Osteocyte (in vitro differentiated cells): ENCODE data around the gene GNG2. TPM values are rescaled to one million over a fixed set of nuclear protein-coding genes. Genes with fewer than 3 reads are reported as not detected.

Experiments used
- DNase-seq: peaks from one replicate; pipeline ENCODE4 v3.0.0; 2021; ENCODE audit warnings: mixed read lengths; ENCODE audit not compliant: unreplicated experiment; ENCODE audit errors: extremely low spot score
- H3K27ac Mint-ChIP-seq: one replicate; pipeline ENCODE4 v1.8.0; 2021; ENCODE audit warnings: mild to moderate bottlenecking, mixed read lengths; ENCODE audit not compliant: unreplicated experiment
- H3K27me3 Mint-ChIP-seq: one replicate; pipeline ENCODE4 v1.8.0; 2021; ENCODE audit warnings: mixed read lengths; ENCODE audit not compliant: unreplicated experiment
- H3K36me3 Mint-ChIP-seq: one replicate; pipeline ENCODE4 v1.8.0; 2021; ENCODE audit warnings: mixed read lengths; ENCODE audit not compliant: unreplicated experiment
- H3K4me1 Mint-ChIP-seq: one replicate; pipeline ENCODE4 v1.8.0; 2021; ENCODE audit warnings: mixed read lengths; ENCODE audit not compliant: unreplicated experiment
- H3K4me3 Mint-ChIP-seq: one replicate; pipeline ENCODE4 v1.8.0; 2021; ENCODE audit warnings: mild to moderate bottlenecking, moderate library complexity, mixed read lengths; ENCODE audit not compliant: unreplicated experiment
- H3K9me3 Mint-ChIP-seq: one replicate; pipeline ENCODE4 v1.8.0; 2021; ENCODE audit warnings: mixed read lengths; ENCODE audit not compliant: unreplicated experiment
- CTCF ChIP-seq: fragments of 200-600 bp; sonication (generic); IDR thresholded peaks from 2 replicates; pipeline ENCODE4 v1.5.0; 2021; ENCODE audit warnings: antibody characterized with exemption, mild to moderate bottlenecking, moderate library complexity
- total RNA-seq: library from RNA; stranded (reverse); gene quantifications from 2 replicates; pipeline ENCODE4 v1.2.1, GENCODE V29; 2021

Gene GNG2
- total RNA-seq, 1 donor from 2014 or later, result 3.9 TPM

- Mint-ChIP-seq H3K27ac (no peak overlapping the region), H3K36me3 (peaks cover 67% of the 10 kb centered on the region), H3K9me3 (no peaks in the 10 kb centered on the region), H3K4me3 (no peak overlapping the region), H3K27me3 (no peaks in the 10 kb centered on the region), H3K4me1 (peaks cover 16% of the 10 kb centered on the region)
- no peak for DNase-seq
- no peak for TF ChIP-seq CTCF
These were observed 145.9 kb downstream of the GNG2 start for GRCh38 chr14:52006361-52006760.

- H3K4me3 Mint-ChIP-seq, result no peak overlapping the region
- H3K27me3 Mint-ChIP-seq, result no peaks in the 10 kb centered on the region
- peaks cover 17% of the 10 kb centered on the region for H3K4me1 Mint-ChIP-seq
- DNase-seq, result no peak
- H3K36me3 Mint-ChIP-seq, result peaks cover 63% of the 10 kb centered on the region
- no peak for TF ChIP-seq CTCF
- no peaks in the 10 kb centered on the region for H3K9me3 Mint-ChIP-seq
- no peak overlapping the region for H3K27ac Mint-ChIP-seq
These were observed 146.8 kb downstream of the GNG2 start for GRCh38 chr14:52007211-52007610.

GRCh38 chr14:52007637-52008036 lies 147.2 kb downstream of the GNG2 start:
- no peaks in the 10 kb centered on the region for H3K27me3 Mint-ChIP-seq
- no peak overlapping the region for H3K4me3 Mint-ChIP-seq
- DNase-seq, result no peak
- H3K4me1 Mint-ChIP-seq, result peaks cover 19% of the 10 kb centered on the region
- H3K36me3 Mint-ChIP-seq, result peaks cover 62% of the 10 kb centered on the region
- H3K9me3 Mint-ChIP-seq, result no peaks in the 10 kb centered on the region
- no peak overlapping the region for H3K27ac Mint-ChIP-seq
- no peak for TF ChIP-seq CTCF

GRCh38 chr14:52008136-52008535 lies 147.7 kb downstream of the GNG2 start:
- H3K27ac Mint-ChIP-seq, result no peak overlapping the region
- peaks cover 19% of the 10 kb centered on the region for H3K4me1 Mint-ChIP-seq
- no peaks in the 10 kb centered on the region for H3K9me3 Mint-ChIP-seq
- no peaks in the 10 kb centered on the region for H3K27me3 Mint-ChIP-seq
- H3K4me3 Mint-ChIP-seq, result no peak overlapping the region
- DNase-seq, result no peak
- TF ChIP-seq CTCF, result no peak
- peaks cover 59% of the 10 kb centered on the region for H3K36me3 Mint-ChIP-seq

GRCh38 chr14:52010173-52010693 lies 149.8 kb downstream of the GNG2 start:
- Mint-ChIP-seq H3K4me1 (peaks cover 17% of the 10 kb centered on the region), H3K4me3 (no peak overlapping the region), H3K36me3 (peaks cover 56% of the 10 kb centered on the region), H3K27me3 (no peaks in the 10 kb centered on the region), H3K27ac (no peak overlapping the region), H3K9me3 (no peaks in the 10 kb centered on the region)
- no peak for TF ChIP-seq CTCF
- no peak for DNase-seq
